TTC549 (cell line): Measurements from ENCODE around the gene LAMC3.

ENCODE experiments used
- FAIRE-seq: peaks from 2 replicates; lab custom pipeline; 2012; peaks lifted over from hg19 to GRCh38; lab: Jason Lieb, UNC

The LAMC3 gene

GRCh38 chr9:131013015-131013755 lies 4.2 kb downstream of the LAMC3 start:
- no peak for FAIRE-seq

- no peak for FAIRE-seq
Observed at GRCh38 chr9:131013771-131014676, 5.0 kb downstream of the LAMC3 start.

DNA sequence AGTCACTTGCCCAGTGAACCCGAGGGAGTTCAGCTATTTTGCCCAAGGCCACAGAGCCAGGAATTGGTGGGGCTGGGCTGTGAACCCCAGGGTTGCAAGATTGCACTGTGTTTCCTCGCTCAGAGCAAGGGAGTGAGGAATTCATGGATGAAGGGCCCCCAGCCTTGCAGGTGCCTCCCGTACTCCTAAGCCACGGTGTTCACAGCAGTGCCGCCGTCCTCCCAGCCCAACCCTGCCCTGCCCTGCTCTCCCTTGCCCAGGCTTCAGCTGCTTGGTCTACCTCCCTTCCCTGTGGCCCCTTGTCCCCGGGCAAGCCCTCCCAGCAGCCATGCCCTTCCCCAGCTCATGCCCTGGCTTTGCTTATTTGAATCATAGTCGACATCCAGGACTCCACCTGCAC lies 6.1 kb downstream of the LAMC3 start:
- FAIRE-seq, result no peak

GRCh38 chr9:131015876-131016397 lies 7.0 kb downstream of the LAMC3 start:
- FAIRE-seq, result no peak

GRCh38 chr9:131017067-131017466 lies 8.1 kb downstream of the LAMC3 start:
- no peak for FAIRE-seq

DNA sequence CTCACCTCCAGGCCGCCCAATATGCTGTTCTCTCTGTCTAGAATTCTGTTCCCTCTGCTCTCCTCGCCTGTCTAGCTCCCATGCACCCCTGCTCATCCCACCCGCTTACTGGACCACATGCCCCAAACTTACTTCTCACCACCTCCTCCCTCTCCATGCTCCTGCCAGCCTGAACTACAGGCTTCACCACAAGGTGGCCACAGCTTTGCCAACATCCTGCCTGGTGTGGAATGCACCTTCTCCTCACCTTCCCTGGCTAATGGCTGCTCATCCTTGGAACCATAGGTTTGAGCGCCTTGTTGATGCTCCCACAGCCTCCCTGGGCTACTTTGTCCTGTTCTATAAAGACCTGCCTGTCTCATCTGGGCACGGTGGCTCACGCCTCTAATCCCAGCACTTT lies 9.6 kb downstream of the LAMC3 start:
- FAIRE-seq, result no peak

DNA sequence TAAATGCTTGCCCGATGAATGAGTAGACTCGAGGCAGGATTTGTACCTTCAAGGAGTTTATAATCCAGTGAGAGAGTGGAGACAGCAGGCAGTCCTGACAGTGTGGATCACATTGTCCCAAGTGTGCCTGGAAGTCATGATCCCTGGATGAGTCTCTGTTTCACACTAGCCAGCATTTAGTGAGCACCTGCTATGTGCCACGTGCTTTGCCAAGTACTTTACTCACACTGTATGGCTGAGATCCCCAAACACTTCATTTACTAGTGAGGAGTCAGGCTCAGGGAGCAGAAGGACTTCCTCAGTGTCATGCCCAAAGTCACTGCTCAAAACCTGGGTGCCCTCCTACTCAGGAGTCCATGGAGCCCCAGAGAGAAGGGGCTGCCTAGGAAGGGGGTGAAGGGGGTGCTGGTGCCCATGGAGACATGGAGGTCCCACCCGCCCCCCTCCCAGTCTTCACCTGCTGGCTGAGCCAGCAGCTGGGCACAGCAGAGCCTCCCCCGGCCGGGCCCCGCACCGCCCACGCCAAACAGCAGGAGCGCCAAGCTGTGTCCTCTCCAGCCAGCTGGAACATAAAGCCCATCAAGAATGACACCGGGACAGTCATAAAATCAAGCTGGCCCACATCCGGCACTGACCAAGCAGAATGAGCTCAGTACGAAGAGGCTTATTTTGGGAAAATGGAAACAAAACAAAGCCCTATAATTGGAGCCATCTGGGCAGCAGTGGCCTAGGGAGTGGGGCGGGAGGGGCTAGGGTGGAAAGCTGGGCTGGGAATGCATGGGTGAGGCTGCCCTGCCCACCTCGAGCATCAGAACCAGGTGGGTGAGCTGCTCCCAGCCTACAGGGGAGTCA lies 10.6 kb downstream of the LAMC3 start:
- FAIRE-seq, result no peak

DNA sequence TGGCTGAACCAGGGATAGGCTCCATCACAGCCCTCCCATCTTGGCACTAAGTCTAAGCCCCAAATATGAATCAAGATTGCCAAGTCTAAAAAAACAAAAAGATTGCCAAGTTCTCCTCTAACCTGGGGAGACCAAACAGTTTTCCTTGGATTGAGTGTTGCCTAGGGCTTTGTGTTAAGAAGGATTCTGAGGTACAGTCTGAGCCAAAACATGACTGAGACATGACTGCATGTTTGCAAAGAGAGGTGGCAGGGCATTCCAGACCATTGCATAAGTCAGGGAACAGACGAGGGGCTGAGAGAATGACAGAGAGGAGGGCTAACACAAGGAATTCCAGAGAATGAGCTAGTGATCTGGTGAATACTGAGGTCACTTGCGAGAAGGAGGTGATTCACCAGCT lies 11.4 kb downstream of the LAMC3 start:
- FAIRE-seq, result no peak

- FAIRE-seq, result no peak
Observed at GRCh38 chr9:131020862-131021261, 11.9 kb downstream of the LAMC3 start.

DNA sequence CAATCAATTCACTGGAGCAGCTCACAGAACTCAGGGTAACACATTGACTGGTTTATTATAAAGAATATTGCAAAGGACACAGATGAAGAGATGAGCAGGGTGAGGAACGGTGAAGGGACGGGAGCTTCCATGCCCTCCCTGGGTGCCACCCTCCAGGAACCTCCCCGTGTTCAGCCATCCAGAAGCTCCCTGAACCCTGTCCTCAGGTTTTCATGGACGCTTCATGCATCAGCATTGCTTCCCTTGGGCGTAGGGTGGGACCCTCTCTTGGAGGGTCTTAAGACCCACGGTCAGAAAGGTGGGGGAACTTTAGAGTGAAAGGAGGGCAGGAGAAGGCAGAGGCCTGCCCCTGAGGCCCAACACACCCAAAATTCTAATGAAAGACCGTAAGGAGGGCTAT lies 12.8 kb downstream of the LAMC3 start:
- FAIRE-seq, result no peak

- FAIRE-seq, result no peak
Observed at GRCh38 chr9:131024978-131025868, 16.2 kb downstream of the LAMC3 start.

DNA sequence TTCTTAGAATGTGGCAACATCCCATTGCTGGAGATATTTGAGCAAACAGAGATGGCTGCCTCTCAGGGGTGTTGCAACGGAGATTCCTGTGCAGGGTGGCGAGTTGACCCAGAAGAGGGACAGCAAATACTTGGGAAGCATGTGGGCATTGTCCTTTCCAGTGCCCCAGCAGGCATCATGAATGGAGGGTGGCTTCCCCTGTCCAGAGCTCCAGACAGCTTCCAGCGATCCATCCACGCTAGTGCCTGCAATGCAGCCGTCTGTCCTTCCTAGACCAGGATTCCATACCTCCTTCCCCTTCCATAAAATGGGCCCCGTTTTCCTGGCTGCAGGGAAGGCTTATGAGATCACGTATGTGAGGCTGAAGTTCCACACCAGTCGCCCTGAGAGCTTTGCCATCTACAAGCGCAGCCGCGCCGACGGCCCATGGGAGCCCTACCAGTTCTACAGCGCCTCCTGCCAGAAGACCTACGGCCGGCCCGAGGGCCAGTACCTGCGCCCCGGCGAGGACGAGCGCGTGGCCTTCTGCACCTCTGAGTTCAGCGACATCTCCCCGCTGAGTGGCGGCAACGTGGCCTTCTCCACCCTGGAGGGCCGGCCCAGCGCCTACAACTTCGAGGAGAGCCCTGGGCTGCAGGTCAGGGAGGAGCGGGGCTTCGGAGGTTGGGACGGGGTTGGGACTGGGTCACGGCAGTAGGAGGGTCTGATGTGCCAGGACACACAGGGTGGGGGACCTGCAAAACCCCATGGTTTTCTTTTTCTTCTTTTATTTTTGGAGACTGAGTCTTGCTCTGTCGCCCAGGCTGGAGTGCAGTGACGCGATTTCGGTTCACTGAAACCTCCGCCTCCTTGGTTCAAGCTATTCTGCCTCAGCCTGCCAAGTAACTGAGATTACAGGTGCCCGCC lies 17.2 kb downstream of the LAMC3 start:
- no peak for FAIRE-seq

DNA sequence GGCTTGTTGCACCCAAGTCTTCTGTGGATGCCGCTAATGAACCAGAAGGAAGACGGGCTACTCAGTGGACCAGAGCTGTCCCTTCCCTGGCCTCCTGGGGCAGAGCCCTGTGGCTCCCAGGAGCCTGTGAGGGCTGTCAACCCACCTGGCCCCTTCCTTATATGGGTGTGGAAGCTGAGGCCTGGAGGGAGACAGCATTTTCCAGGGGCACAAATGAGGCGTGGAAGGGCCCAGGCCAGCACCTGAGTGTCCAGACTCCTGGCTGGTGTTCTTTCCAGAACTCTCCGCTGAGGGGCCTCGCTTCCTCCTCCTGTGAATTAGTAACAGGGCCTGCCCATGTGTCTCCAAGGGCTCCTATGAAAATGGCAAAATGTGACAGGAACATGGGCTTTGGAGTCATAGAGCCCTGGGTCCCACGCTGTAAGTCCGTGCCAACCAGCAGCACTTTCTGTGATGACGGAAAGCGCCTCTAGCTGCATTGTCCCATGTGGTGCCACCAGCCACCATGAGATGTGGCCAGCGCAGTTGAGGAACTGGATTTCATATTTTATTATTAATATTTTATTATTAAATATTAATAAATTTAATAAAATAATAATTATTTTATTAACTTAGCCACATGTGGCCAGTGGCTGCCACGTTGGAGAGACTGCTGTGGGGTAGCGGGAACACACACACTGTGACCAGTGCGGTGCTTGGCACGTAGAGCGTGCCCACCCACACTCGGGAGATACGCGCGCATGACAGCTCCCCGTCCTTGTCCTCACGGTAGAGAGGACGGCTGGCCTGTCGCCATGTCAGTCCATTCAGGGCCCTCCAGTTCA lies 18.3 kb downstream of the LAMC3 start:
- FAIRE-seq, result no peak

GRCh38 chr9:131027872-131028179 lies 18.9 kb downstream of the LAMC3 start:
- no peak for FAIRE-seq

DNA sequence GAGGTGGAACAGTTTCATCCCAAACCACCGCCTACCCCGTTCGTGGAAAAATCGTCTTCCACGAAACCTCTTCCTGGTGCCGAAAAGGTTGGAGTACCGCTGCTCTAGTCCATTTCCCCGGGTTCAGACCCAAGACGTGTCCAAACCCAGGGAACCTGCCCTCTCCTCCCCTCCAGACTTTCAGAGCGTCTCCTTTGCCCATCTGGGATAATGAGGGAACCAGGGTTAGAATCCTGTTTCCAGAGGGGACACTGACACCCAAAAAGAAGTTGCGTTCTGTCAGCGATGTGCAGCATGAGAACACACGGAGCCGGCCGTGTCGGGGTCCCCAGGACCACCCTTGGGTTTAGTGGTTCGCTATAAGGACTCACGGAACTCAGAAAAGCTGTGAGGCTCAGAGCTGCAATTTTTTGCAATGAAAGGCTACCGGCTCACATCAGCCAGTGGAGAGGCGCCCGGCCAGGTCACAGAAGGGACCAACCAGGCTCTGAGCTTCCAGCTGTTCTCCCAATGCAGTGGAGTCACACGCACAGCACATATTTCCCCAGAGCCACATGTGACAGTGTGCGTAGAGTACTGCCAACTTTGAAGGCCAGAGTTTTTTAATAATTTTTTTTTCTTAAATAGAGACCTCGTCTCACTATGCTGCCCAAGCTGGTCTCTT lies 19.4 kb downstream of the LAMC3 start:
- FAIRE-seq, result no peak

- no peak for FAIRE-seq
Observed at GRCh38 chr9:131028931-131029573, 20.1 kb downstream of the LAMC3 start.

GRCh38 chr9:131029574-131029952 lies 20.6 kb downstream of the LAMC3 start:
- no peak for FAIRE-seq

DNA sequence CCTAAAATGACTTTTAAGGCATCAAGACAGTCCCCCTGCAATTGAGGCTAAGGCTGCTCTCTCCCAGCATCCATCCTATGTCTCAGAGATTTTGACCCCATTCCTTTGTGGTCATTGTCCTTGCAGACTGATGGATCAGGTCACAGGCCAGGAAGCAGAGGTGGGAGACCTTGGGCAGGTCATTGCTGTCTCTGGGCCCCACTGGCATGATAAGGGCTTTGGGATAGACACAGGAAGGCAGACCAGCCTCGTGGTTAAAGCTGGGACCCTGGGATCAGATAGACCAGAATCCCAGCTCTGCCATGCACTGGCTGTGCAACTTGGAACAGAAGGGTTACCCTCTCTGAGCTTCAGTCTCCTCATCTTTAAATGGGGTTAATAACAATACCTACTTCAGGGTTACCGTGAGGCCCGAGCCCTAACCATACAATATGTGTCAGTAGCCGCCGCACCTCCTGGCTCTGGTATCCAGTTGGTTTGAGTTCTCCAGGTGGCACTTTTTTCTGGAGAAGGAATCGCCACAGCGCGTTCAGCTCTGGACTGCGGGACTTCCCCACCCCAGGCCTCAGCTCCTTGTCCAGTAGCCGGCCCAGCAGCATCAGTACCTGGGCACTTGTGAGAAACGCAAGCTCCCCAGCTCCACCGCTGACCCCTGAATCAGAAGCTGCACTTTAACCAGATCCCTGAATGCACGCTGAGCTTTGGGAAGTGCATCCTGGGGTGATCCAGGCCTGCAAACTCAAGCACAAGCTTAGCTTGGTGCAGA lies 21.4 kb downstream of the LAMC3 start:
- FAIRE-seq, result no peak
